B cell (primary cell): ENCODE measurements around the gene FBXO24. TPM values are rescaled to one million over a fixed set of nuclear protein-coding genes. Genes with fewer than 3 reads are reported as not detected.

Experiments used
- ATAC-seq: fragments of 200-7000 bp; cut with Tn5 transposase; one replicate; pipeline ENCODE4 v1.10.0; 2021; ENCODE audit warnings: low read depth, mild to moderate bottlenecking, moderate number of reproducible peaks, moderate library complexity
- CTCF ChIA-PET: fragments of 350-600 bp; sonication (Branson Sonifier 250); formaldehyde crosslinking; loops from one replicate; lab custom pipeline; 2021; ENCODE audit warnings: antibody characterized with exemption, inconsistent platforms; lab: Charles Lee
- POLR2A ChIA-PET: fragments of 350-600 bp; sonication (Branson Sonifier 250); formaldehyde crosslinking; loops from one replicate; lab custom pipeline; 2021; ENCODE audit warnings: antibody characterized with exemption; lab: Charles Lee
- DNase-seq: peaks from one replicate; pipeline ENCODE4 v3.0.0; 2013
- H2AFZ ChIP-seq: 2 replicates; pipeline ENCODE4 v1.6.1; 2012; ENCODE audit warnings: mild to moderate bottlenecking, low read depth, low read length; ENCODE audit not compliant: insufficient read depth, poor library complexity, severe bottlenecking
- H3K27ac ChIP-seq, 2 donors: 1 replicate in 1 of 2; 2 replicates in 1 of 2; pipeline ENCODE4 v1.5.1; 2012 to 2013; ENCODE audit warnings: low read length in 2 of 2, mild to moderate bottlenecking in 2 of 2, moderate library complexity in 1 of 2
- H3K27me3 ChIP-seq, 4 experiments: fragments of 200-600 bp in 1 of 4; sonication (generic) in 1 of 4; replicated peaks in 1 of 4; 1 replicate in 2 of 4; 2 replicates in 2 of 4; pipeline versions ENCODE4 v1.6.1 to v1.7.0; 2013 to 2016; ENCODE audit warnings: low read length in 3 of 4, mild to moderate bottlenecking in 2 of 4, mixed read lengths in 1 of 4, moderate library complexity in 1 of 4; ENCODE audit not compliant: insufficient read depth in 4 of 4, control insufficient read depth in 3 of 4; ENCODE audit errors: control extremely low read depth in 1 of 4
- H3K36me3 ChIP-seq, 2 experiments: replicated peaks in 1 of 2; 1 replicate in 1 of 2; 2 replicates in 1 of 2; pipeline versions ENCODE4 v1.6.1 to v1.7.1; 2013; ENCODE audit warnings: low read length in 1 of 2; ENCODE audit not compliant: insufficient read depth in 2 of 2, control insufficient read depth in 1 of 2; ENCODE audit errors: control extremely low read depth in 1 of 2, extremely low read depth in 1 of 2
- H3K4me1 ChIP-seq, 2 donors: fragments of 200-600 bp in 1 of 2; sonication (generic) in 1 of 2; 1 replicate in 1 of 2; 2 replicates in 1 of 2; pipeline versions ENCODE4 v1.5.1 to v1.6.1; 2013 to 2017; ENCODE audit warnings: low read length in 2 of 2; ENCODE audit not compliant: control insufficient read depth in 2 of 2, insufficient read depth in 2 of 2
- H3K4me2 ChIP-seq: replicated peaks from 2 replicates; pipeline ENCODE3; 2012; ENCODE audit warnings: mild to moderate bottlenecking, low read depth, low read length; ENCODE audit not compliant: poor library complexity, severe bottlenecking
- H3K4me3 ChIP-seq, 5 experiments: fragments of 200-600 bp in 1 of 5; sonication (generic) in 1 of 5; 1 replicate in 3 of 5; 2 replicates in 2 of 5; pipeline versions ENCODE4 v1.5.1 to v1.7.0; 2011 to 2016; ENCODE audit warnings: low read length in 4 of 5, mild to moderate bottlenecking in 4 of 5, low read depth in 2 of 5, control low read depth in 1 of 5, moderate library complexity in 1 of 5; ENCODE audit not compliant: insufficient read depth in 1 of 5; ENCODE audit errors: control extremely low read depth in 1 of 5, extremely low read depth in 1 of 5
- H3K79me2 ChIP-seq: fragments of 200-600 bp; sonication (generic); one replicate; pipeline ENCODE4 v1.6.0; 2016; ENCODE audit warnings: low read length; ENCODE audit not compliant: control insufficient read depth, insufficient read depth
- H3K9ac ChIP-seq: fragments of 200-600 bp; sonication (generic); 2 replicates; pipeline ENCODE4 v1.6.1; 2017; ENCODE audit warnings: mild to moderate bottlenecking, low read length, moderate library complexity
- H3K9me3 ChIP-seq, 3 donors: one replicate each; pipeline versions ENCODE4 v1.6.1 to v1.7.1; 2013; ENCODE audit warnings: low read length in 2 of 3; ENCODE audit not compliant: control insufficient read depth in 2 of 3, insufficient read depth in 1 of 3; ENCODE audit errors: control extremely low read depth in 1 of 3
- H4K20me1 ChIP-seq: 2 replicates; pipeline ENCODE4 v1.6.0; 2012; ENCODE audit warnings: mild to moderate bottlenecking, low read length; ENCODE audit not compliant: insufficient read depth, control insufficient read depth, poor library complexity, severe bottlenecking
- H3K27ac Mint-ChIP-seq: one replicate; pipeline ENCODE4 v1.8.0; 2021; ENCODE audit warnings: mixed read lengths
- H3K27me3 Mint-ChIP-seq: one replicate; pipeline ENCODE4 v1.8.0; 2021; ENCODE audit warnings: mixed read lengths
- H3K4me1 Mint-ChIP-seq: one replicate; pipeline ENCODE4 v1.8.0; 2021; ENCODE audit warnings: mixed read lengths
- H3K4me3 Mint-ChIP-seq: one replicate; pipeline ENCODE4 v1.8.0; 2021; ENCODE audit warnings: mixed read lengths
- H3K9me3 Mint-ChIP-seq: one replicate; pipeline ENCODE4 v1.8.0; 2022; ENCODE audit warnings: mixed read lengths; ENCODE audit not compliant: insufficient read depth
- EZH2 ChIP-seq: IDR thresholded peaks from 2 replicates; pipeline ENCODE4 v1.6.1; 2012; ENCODE audit warnings: borderline replicate concordance, low read depth, mild to moderate bottlenecking, moderate library complexity, low read length; ENCODE audit not compliant: insufficient read depth, poor library complexity, severe bottlenecking
- WGBS: methylation state at CpG from one replicate; pipeline ENCODE4 v1.1.5; 2013; ENCODE audit warnings: missing lambda C conversion rate; ENCODE audit not compliant: insufficient coverage; 5-methylcytosine and 5-hydroxymethylcytosine counted together
- intact Hi-C: fragments of 100-400 bp; cut with micrococcal nuclease; formaldehyde crosslinking; loops from one replicate; pipeline ENCODE4 v1.10.0; 2022
- polyA plus RNA-seq: library from polyadenylated mRNA; depleted of rRNA; stranded (reverse); fragments of >200 nt; gene quantifications from 2 replicates; pipeline ENCODE4 v1.2.3, GENCODE V29; 2012
- total RNA-seq, 2 donors: library from RNA; stranded (reverse); fragments of 120-200 nt in 1 of 2; gene quantifications; 1 replicate in 1 of 2; 2 replicates in 1 of 2; pipeline versions ENCODE4 v1.2.3 to v1.2.4, GENCODE V29; 2013 to 2022
- TF ChIP-seq, protein P1 (sequence below): fragments of 200-600 bp; IDR thresholded peaks from one replicate; pipeline ENCODE4 v1.8.0; 2022; ENCODE audit warnings: antibody characterized with exemption, mild to moderate bottlenecking

Gene FBXO24
- total and polyA plus RNA-seq, 2 donors (not counting 1 experiment from before 2014, with no cell fraction given): 1.2 to 1.6 TPM

DNA sequence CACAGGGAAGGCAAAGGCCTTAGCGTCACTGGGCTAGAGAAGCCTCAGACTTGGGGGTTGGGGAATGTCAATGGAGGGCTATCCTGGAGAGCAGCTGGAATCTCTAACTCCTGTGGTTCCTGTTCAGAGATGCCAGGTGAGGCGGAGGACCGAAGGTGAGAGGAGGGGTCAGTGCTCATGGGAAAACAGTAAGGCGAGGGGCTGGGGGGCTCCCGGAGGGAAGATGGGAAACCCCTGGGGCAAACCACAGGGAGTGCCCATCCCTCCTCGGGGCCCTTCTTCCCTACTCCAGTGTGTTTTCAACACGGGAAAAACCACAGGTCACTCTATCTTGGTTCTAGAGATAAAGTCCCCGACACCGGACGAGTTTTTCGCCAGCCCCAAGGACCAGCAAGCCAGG lies 3.5 kb upstream of the FBXO24 start:
- POLR2A ChIA-PET: interaction anchor here (1.5 kb wide), 1 partner anchor 154 kb away, joined by 7 read pairs; the partner anchor contains the start of gene ZCWPW1
- TF ChIP-seq, protein P1, sequence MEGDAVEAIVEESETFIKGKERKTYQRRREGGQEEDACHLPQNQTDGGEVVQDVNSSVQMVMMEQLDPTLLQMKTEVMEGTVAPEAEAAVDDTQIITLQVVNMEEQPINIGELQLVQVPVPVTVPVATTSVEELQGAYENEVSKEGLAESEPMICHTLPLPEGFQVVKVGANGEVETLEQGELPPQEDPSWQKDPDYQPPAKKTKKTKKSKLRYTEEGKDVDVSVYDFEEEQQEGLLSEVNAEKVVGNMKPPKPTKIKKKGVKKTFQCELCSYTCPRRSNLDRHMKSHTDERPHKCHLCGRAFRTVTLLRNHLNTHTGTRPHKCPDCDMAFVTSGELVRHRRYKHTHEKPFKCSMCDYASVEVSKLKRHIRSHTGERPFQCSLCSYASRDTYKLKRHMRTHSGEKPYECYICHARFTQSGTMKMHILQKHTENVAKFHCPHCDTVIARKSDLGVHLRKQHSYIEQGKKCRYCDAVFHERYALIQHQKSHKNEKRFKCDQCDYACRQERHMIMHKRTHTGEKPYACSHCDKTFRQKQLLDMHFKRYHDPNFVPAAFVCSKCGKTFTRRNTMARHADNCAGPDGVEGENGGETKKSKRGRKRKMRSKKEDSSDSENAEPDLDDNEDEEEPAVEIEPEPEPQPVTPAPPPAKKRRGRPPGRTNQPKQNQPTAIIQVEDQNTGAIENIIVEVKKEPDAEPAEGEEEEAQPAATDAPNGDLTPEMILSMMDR: no peak
- TF ChIP-seq EZH2: no peak
- H3K4me1 ChIP-seq: peaks cover 27 to 38% of the 10 kb centered on the region in 2 donors

More for the DNA sequence above, 3.5 kb upstream of the FBXO24 start:
- H3K79me2 ChIP-seq: peaks cover 65% of the 10 kb centered on the region
- no peaks in the 10 kb centered on the region for H3K27me3 ChIP-seq
- peak overlapping the region; percentile 82 for H3K9ac ChIP-seq
- H3K4me2 ChIP-seq: peak overlapping the region; percentile 92
- no peaks in the 10 kb centered on the region for H3K9me3 Mint-ChIP-seq
- H3K27ac ChIP-seq: peak overlapping the region; percentile 94 to 97
- peaks cover 67% of the 10 kb centered on the region for H4K20me1 ChIP-seq
- peaks cover 41% of the 10 kb centered on the region for H3K4me1 Mint-ChIP-seq
- peak overlapping the region; percentile 99 for H3K27ac Mint-ChIP-seq
- H3K36me3 ChIP-seq: peaks cover 0 to 52% of the 10 kb centered on the region in 2 experiments
- no peak overlapping the region for H2AFZ ChIP-seq
- H3K4me3 ChIP-seq: peak overlapping the region in 3 of 5 experiments; percentile 82 to 87 (median 82)
- H3K9me3 ChIP-seq: no peaks in the 10 kb centered on the region
- DNase-seq (no peak), ATAC-seq (no peak)
- no peaks in the 10 kb centered on the region for H3K27me3 Mint-ChIP-seq
- peak overlapping the region; percentile 98 for H3K4me3 Mint-ChIP-seq
- CTCF ChIA-PET: interaction anchor here (1.9 to 11.1 kb wide), 3 partner anchors 12 to 123 kb away, joined by 4 to 226 read pairs (median 7); partner anchors contain the start of gene POP7
- intact Hi-C loops: loop anchor here (1.0 kb wide), 1 partner anchor 12 kb away; no protein-coding TSS in a partner anchor
- WGBS: 52% methylated on average over 11 of the region's 11 CpGs
